ENCODE results near the gene VSIG10.

DNA sequence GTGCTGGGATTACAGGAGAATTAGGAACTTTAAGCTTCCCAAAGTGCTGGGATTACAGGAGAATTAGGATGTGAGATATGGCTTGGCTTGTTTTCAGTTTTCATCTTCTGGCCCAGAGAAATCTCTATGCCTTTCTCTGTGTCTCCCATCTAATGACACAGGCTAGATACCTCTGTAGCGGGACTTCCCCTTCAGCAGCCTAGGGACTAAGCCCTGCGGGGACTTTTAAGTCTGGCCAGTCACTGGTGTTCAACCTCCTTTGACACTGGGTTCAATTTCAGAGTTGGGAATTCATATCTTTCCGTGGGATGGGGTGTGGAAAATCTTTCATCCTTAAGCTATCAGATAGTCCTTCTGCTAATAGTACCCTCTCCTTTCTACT, 81.1 kb downstream of the VSIG10 start:
- TF ChIP-seq, protein P1, sequence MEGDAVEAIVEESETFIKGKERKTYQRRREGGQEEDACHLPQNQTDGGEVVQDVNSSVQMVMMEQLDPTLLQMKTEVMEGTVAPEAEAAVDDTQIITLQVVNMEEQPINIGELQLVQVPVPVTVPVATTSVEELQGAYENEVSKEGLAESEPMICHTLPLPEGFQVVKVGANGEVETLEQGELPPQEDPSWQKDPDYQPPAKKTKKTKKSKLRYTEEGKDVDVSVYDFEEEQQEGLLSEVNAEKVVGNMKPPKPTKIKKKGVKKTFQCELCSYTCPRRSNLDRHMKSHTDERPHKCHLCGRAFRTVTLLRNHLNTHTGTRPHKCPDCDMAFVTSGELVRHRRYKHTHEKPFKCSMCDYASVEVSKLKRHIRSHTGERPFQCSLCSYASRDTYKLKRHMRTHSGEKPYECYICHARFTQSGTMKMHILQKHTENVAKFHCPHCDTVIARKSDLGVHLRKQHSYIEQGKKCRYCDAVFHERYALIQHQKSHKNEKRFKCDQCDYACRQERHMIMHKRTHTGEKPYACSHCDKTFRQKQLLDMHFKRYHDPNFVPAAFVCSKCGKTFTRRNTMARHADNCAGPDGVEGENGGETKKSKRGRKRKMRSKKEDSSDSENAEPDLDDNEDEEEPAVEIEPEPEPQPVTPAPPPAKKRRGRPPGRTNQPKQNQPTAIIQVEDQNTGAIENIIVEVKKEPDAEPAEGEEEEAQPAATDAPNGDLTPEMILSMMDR (IDR thresholded peaks at IDR 0.05), result no peak
- TF ChIP-seq POLR2A (IDR thresholded peaks at IDR 0.05) (no peak), POLR2AphosphoS5 (IDR thresholded peaks at IDR 0.05) (no peak)

Measured in breast epithelium (tissue), 3 donors.